Gastrocnemius medialis (tissue), 4 donors: ENCODE measurements around the gene MAP1LC3A.
"Not testable (repeated sequence)": the region's sequence is repeated elsewhere in the genome, so short reads cannot be mapped to it uniquely, and the experiment has no call there.

Source experiments
- POLR2A ChIP-seq, 2 donors: fragments of 450-650 bp; IDR thresholded peaks; one replicate each; pipeline ENCODE4 v1.6.1; 2017; ENCODE audit warnings: antibody characterized with exemption in 2 of 2, mild to moderate bottlenecking in 2 of 2, moderate library complexity in 2 of 2
- TF ChIP-seq, protein P1 (sequence below), 5 experiments: fragments of 450-650 bp in 3 of 5; fragments of 200-600 bp in 2 of 5; sonication (generic) in 2 of 5; IDR thresholded peaks in 4 of 5; conservative IDR thresholded peaks in 1 of 5; 1 replicate in 4 of 5; 2 replicates in 1 of 5; pipeline ENCODE4 v1.5.1; 2016 to 2019; ENCODE audit warnings: antibody characterized with exemption in 5 of 5, mild to moderate bottlenecking in 3 of 5, moderate library complexity in 3 of 5

DNA sequence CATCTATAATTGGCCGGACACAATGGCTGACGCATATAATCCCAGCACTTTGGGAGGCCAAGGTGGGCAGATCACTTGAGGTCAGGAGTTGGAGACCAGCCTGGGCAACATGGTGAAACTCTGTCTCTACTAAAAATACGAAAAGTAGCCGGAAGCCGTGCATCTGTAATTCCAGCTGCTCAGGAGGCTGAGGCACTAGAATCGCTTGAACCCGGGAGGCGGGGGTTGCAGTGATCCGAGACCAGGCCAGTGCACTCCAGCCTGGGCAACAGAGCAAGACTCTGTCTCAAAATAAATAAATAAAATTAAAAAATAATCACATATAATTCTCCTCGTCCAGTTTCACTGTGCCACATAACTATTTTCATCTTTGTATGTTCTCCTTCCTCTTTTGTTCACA lies 38.7 kb upstream of the MAP1LC3A start:
- TF ChIP-seq, protein P1, sequence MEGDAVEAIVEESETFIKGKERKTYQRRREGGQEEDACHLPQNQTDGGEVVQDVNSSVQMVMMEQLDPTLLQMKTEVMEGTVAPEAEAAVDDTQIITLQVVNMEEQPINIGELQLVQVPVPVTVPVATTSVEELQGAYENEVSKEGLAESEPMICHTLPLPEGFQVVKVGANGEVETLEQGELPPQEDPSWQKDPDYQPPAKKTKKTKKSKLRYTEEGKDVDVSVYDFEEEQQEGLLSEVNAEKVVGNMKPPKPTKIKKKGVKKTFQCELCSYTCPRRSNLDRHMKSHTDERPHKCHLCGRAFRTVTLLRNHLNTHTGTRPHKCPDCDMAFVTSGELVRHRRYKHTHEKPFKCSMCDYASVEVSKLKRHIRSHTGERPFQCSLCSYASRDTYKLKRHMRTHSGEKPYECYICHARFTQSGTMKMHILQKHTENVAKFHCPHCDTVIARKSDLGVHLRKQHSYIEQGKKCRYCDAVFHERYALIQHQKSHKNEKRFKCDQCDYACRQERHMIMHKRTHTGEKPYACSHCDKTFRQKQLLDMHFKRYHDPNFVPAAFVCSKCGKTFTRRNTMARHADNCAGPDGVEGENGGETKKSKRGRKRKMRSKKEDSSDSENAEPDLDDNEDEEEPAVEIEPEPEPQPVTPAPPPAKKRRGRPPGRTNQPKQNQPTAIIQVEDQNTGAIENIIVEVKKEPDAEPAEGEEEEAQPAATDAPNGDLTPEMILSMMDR (IDR thresholded peaks at IDR 0.05 in 4 of 5, conservative IDR thresholded peaks at IDR 0.05 in 1 of 5): not testable (repeated sequence)
- TF ChIP-seq POLR2A (IDR thresholded peaks at IDR 0.05): not testable (repeated sequence)
